NCI-H69 (cell line): ENCODE measurements around the gene NRG3.

Experiments used
- DNase-seq: peaks from one replicate; lab custom pipeline; 2025; lab: John Stamatoyannopoulos, UW

Gene NRG3

DNA sequence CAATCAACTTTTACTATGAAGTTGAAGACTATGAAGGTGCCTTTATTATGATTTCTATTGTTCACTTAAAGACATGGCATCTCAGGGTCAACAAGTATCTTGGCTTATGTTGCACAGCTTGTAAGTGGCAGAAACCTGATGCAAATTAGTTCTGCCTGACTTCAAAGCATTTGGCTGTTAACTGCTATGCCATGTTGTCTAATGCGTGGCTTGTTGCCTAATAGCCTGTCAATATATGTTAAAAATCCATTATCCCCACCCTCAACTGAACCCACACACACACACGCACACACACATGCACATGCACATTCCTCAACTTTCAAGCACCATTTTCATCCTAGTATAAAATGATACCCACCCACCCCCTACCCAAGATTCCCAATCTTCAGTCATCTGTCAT is 217.1 kb downstream of the NRG3 start:
- DNase-seq: no peak

DNA sequence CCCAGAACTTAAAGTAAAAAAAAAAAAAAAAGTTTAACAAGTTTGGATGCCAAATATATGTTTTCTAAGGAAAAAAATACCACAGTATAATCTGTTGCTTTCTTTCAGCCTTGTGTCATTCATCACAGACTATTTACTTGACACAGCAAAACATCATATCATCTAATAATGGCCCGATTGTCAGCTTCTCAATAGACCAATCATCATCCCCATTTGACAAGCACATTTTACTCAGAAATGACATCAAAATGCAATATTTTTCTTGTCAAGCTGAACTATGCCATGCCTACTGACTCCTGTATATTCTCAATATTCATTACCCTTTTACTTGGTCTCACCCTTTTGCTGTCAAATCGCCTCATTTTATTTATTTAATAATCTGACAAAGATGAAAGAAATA is 249.7 kb downstream of the NRG3 start:
- no peak for DNase-seq

DNA sequence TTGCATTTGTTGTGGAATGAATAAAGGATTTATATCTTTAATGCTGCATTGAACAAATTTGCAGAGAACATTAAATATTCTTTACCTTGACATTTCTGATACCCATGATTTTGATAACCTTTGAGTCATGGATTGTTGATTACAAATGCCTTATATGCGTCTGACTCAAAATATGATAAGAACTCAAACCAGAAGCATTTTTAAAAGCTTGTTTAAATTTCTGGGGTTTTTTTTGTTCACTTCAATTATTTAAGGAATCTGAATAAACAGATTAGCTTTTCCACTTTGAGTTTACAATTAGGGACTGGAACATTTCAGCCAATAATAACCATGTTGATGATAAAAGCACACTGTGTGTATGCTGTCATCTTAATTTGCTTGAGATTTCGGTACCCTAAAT is 253.5 kb downstream of the NRG3 start:
- no peak for DNase-seq

DNA sequence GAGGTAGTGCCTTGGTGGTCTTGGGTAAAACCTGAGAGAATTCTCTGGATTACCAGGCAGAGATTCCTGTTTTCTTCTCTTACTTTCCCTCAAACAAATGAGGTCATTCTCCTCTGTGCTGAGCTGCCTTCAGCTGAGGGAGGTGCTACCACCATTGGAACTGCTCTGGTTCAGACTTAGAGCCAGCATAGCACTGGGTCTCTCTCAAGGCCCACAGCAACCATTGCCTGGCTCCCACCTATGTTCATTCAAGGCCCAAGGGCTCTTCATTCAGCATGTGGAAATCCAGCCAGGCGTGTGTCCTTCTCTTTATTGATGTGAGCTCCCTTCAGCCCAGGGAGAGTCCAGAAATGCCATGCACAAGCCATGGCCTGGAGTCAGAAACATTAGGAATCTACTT is 261.1 kb downstream of the NRG3 start:
- DNase-seq: no peak

DNA sequence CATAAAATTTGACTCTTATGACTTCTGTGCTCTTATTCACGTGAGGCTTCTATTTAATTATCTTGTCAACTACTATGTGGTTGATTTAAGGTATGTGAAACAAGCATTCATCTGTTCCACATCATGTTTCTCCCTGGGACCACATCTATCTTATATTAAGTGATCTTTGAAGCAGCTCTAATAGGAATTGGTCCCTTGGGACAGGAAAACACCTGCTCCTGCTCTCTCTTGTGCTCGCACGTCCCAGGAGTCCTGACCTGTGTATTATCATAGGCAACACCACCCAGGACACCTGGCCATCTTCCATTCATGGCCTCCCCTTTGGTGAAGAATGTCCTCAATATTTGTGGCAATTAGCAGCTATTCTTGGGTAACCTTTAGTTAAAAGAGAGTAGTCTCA is 269.2 kb downstream of the NRG3 start:
- DNase-seq: peak; percentile 46

DNA sequence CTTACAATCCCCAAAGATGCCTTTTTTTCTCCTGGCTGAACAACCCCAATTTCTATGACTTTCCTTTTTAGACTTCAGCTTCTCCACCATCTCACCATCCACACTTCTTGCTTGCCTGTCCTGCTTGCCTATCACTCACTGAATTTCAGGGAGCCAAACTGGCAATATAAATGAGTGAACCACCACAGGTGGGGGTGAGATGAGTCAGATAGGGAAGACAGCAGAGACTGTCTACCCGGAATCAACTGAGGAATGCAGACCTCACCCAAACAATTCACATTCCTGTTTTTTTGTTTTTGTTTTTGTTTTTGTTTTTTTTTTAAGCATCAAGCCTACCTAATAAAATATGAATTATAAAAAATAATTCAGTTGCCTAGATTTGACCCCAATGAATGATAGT is 273.8 kb downstream of the NRG3 start:
- DNase-seq: no peak

DNA sequence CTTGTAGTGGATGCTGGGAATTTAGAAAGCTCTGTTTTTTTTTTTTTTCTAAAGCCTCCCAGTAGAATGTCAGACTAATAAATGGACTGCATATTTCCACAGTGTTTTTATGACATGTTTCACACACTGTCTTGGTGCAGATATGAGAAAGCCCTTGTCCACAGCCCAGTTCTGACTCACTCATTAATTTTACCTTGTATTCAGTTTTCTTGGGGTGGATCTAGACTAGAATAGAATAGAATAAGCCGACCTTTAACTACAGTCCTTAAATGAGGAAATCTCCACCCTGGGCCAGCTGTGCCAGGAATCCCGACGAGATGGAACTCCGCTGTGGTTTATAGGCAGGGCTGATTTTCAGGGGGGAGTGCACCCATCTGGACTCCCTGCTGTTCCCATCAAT is 274.7 kb downstream of the NRG3 start:
- no peak for DNase-seq

DNA sequence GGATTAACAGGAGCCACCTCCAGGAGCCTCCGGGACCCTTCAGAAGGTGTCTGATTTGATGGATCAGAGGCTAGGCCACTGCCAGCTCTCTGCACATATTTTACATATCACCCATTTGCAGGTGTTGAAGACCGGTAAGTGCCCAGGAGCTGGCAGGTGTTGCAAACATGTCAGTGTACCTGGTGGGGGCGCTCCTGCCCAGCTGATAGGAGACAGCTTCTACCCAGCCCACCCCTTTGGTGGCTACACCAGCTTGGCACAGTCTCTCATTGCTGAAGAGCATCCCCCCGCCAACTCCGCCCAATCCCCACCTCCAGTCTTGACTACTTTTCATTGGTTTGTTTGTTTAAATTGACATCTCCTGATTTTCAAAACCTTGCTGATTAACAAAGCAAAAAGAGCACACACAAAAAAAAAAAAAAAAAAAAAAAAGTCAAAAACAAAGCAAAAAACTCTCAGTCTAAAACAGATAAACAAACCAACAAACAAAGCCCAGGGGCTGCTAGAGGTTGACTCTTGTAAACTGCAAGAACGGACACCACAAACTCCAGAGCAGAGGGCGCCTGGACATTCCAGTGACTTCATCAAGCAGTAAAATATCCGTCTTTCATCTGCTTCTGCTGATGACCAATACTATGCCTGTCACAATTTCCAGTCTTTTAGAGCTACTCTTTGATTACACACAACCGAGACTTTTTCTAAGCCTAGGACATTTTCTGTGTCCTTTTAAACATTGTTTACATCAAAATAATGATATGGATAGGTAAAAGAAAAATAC is 275.3 kb downstream of the NRG3 start:
- peak; percentile 73 for DNase-seq

DNA sequence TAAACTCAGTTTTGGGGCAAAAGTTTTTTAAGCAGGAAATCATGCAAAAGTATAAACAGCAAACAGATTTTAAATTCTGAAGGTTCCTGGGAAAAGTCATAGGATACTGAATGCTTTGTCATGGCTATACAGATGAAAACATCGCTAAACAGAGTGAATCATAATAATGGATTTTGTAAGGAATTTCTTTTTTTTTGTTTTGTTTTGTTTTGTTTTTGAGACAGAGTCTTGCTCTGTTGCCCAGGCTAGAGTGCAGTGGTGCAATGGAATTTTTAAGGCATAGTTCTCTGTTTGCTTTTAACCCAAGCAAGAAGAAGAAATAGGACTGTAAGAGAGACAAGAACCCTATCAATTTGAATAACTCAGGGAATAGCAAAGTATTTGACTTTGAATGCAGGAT is 285.3 kb downstream of the NRG3 start:
- no peak for DNase-seq

DNA sequence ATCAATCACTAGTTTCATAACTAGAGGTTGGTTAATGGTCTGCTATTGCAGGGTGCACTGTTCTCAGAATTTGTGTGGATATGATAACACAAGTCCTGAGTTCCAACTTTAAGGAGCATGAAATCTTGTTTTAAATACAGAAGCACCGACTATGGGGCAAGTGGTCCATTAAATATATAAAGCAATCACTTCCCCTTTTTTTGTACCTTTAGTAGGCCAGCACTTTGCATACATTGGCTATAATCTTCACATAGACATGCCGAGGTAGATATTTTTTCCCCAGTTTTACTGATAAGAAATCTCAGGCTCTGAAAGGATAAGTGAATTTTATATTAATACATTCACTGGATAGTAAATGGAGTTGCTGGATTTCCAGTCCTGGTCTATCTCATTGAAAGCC is 286.3 kb downstream of the NRG3 start:
- no peak for DNase-seq

DNA sequence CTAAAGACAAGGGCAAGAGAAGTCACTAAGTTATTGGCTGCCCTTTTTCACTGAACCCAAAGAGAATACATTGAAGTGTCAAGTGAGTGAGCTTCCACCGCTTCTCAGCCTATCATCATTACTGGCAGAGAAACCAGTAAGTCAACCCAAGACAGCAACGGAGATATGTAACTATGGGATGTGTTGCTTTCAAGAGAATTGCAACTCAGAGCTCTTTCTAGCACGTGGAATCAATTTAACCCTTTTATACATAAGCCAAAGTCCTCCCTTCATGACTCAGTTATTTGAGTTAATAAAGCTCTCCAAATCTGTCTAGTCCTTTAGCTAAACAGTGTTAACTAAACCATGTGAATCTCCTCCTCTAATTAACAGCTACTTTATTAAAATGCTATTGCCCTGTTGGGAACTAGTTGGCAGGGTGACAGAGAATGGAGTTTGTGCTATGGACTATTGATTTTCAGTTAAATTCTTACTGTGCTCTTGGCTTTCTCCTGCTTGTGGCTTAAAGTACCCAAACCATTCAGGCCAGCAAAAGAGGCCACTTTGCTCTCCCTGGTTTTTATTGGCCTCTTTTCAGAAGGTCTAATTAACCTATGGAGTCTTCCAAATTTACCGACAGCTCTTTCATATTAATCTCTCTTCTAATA is 287.7 kb downstream of the NRG3 start:
- no peak for DNase-seq

DNA sequence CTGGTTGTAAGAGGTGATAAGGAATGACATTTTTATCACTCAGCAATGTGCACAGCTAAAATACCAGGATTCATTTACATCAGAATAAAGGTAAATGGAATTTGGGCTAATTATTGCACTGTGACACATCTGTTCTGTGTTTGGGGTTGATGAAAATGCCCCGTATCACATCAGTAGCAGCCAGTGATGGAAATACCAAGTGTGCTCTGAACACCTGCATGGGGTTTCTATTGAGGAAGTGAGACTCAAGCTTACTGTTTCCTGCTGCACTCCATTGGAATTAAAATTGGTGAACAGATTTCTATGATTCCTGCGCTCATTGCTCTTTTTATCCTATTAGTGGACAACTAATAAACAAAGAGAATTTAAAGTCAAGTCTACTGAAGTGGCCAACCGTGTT is 296.9 kb downstream of the NRG3 start:
- DNase-seq: no peak

DNA sequence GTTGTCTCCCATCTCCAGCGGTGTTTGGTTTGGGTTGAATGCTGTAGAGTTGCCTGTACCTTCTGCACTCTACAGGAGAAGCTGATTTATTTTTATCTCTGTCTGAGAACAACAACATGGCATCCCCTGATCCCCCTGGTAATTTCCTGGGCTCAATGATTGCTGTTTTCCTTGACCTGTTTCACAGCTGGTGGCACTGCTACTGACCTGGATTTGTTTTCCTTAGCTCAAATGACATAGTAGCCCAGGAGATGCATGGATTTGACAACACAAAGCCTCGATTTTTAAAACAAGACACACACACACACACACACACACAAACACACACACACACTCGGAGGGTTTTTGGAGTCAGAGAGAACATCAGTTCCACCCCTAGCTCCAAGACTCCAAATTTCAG is 301.6 kb downstream of the NRG3 start:
- peak; percentile 6 for DNase-seq

DNA sequence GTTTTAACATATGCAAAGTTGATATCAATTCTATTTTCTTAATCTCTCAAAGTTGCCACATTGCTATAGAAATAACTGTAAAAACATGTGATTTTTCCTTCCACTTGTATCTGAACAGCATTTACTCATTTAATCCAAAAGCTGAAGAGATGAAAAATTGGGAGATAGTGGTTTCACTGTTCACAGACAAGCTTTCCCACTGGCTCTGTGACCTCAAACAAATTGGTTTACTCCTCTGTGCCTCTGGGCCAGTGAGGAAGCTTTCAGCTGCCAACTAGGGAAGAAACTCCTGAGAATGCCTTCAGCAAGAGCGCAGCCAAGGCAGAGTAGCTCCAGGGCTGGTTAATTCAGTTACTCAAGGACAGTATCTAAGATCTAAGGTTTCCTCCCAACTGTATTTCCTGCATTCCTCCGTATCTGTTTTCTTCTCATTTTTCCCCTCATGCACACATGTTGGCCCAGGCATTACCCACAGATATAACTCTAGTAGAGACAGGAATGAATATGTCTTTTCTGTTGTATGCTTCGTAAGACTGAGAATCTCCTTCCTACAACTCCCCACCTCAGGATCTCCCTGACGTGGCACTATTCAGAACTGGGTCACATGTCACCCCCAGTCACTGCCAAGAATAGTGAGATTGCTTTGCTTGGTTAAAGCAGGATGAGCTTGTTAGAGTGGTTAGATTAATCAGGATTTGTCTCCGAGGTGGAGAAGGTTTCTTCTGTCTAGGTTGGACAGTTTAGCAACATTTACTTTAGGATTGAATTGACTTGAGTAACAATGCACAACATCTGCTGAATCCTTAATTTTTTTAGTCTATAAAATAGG is 315.7 kb downstream of the NRG3 start:
- DNase-seq: no peak

DNA sequence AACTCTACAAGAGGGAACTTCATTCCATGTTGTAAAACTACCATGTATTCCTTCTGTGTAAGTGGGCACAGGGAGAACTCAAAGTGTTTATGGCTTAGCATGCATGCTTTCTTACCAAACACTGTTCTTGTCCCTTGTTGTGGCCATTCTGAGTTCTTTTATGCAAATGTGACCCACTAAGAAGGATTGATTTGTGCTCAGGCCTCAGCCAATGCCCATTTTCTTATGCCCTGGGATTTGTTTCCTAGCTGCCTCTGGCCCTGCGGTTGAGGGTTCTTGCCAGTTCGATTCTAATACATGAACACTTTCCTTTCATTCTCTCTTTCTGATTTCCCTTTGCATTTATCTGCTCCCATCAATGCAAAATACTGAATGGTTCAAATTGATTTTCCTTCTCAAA is 316.7 kb downstream of the NRG3 start:
- no peak for DNase-seq

DNA sequence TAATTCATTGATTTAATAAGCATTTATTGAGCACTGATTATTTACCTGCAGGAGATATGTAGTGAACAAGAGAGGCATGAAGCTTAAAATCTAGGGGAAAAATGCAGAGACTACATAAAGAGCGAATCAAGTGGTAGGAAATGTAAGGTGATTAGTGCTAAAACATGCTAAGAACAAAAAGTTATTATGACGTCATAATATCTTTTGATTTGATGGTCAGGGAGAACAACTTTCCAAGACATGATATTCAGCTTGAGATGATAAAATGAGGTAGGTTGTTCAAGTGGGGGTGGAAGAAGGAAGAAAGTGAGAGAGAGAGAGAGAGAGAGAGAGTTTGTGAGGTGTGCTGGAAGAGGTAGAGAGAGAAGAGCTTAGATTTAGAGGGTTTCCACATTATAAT is 317.7 kb downstream of the NRG3 start:
- no peak for DNase-seq

DNA sequence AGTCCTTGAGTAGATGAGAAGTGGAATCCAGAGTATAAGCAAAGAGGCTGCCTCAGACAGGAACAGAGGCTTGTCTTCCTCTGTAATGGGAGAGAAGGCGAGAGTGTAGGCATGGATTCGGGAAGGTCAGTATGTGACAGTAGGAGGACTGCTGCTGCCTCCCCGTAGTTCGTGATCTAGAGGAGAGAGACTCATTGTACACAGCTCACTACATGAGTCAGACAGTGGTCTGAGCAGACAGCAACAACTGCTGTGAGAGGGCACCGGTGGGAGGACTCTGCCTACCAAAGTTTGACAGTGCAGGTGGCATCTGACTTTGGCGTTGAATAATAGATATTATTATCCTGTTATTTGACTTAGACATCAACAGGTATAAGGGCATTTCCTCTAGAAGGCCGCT is 319.4 kb downstream of the NRG3 start:
- no peak for DNase-seq

DNA sequence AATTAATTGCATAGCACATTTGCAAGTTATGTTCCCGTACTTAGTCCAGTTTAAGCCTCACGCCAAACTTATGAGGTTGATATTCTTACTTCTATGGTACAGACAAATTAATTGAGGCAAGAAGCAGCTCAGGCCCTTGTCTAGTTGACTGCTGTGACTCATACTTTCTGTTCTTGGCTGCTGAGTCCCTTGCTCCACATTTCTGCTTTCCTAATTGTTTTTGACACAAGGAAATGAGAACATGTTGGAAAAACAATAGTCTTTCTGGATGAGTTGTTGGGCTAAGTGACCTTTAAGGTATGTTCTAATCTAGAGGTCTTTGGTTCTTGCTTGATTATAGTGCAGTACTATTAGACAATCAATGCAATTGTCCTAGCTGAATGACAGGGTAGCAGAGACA is 331.8 kb downstream of the NRG3 start:
- DNase-seq: no peak

DNA sequence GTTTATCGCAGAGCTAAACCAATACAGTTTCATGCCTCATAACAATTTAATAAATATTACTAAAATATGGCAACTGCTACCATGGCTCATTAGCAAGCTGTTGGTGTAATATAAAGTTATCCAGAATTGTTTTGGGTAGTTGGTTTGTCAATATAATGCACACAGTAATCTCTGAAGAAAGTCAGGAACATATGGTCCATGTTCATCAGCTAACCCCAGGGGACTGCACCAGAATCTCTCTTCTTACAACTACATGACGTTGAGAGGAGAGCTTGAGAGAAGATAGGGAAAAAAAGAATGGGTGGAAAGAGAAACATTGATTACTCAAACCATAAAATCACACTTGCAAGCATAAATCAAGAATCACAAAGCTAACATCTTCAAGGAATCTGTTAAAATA is 333.7 kb downstream of the NRG3 start:
- no peak for DNase-seq

DNA sequence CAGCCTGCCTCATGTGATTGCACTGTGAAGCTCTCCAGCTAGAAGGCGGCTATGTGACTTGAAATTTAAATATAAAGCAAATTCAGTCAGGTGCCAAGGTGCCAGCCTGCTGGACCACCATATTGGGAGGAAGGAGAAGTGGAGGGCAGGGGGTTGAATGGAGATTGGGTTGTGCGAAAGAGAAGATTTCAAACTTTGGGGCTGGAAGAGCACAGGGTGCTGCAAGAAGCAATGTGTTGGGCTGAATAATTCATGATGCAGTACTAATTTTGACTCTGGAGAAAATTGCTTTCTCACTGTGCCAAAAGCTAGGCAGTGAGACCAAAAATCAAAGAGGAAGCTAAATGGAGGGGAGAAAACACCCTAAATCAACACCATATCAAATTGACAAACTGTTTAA is 335.3 kb downstream of the NRG3 start:
- no peak for DNase-seq

DNA sequence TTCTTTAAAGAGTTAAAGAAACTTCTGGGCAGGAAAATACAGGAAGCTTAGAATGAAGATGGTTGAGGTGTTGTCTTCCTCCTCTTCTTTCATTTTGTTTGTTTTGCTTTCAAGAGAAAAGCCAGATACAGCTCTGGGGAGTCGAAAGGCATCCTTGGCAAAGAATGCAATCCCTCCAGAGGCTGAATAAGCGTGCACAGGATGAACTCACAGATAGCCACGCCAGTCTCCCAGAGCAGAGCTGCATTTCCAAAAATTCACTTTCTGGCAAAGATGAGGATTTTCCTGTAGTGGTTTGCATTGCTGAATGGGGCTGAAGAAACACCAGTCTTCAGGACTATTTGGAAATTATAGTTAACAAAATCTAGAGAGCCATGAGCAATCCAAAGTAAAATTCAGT is 336.4 kb downstream of the NRG3 start:
- DNase-seq: no peak

DNA sequence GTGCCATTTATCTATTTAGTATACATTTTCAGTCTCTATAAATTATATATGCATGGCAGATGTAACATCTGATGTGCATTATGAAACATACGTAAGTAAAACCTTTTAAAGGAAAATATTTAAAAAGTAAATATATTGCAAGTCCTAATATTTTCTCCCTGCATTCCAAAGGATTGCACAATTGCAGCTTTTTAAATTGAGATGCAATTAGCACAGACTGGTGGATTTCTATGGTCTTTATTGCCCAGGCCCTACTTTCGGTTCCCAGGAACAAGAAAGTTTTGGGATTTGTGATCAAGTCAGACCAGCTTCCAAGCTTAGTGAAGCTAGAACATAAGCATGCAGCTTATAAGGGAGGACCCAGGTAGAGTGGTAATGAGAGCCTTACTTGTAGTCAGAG is 337.8 kb downstream of the NRG3 start:
- DNase-seq: no peak

DNA sequence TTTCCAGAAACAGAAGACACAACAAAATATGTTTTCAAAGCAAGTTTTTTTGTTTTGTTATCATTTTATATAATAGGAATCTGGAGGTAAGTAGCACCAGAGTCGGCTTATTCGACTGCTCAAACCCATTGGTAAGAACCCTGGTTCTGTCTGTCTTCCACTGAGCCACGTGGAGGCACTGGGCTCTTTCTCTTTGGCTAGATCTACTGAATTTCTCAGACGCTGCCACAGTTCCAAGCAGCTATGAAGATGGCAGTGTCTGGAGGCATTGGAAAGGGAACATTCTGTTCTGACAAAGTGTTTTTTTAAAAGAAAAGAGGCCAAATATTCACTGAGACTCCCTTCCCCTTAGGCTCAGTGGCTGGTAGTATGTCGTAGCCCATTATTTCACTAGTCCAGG is 338.8 kb downstream of the NRG3 start:
- no peak for DNase-seq
